HG03196 (cell line): ENCODE data around the gene FGD5.
"Not testable (repeated sequence)": the region's sequence is repeated elsewhere in the genome, so short reads cannot be mapped to it uniquely, and the experiment has no call there.

ENCODE experiments used
- ATAC-seq: cut with Tn5 transposase; IDR thresholded peaks from one replicate; pipeline ENCODE4 v1.9.1; 2021; ENCODE audit not compliant: unreplicated experiment

FGD5 gene

DNA sequence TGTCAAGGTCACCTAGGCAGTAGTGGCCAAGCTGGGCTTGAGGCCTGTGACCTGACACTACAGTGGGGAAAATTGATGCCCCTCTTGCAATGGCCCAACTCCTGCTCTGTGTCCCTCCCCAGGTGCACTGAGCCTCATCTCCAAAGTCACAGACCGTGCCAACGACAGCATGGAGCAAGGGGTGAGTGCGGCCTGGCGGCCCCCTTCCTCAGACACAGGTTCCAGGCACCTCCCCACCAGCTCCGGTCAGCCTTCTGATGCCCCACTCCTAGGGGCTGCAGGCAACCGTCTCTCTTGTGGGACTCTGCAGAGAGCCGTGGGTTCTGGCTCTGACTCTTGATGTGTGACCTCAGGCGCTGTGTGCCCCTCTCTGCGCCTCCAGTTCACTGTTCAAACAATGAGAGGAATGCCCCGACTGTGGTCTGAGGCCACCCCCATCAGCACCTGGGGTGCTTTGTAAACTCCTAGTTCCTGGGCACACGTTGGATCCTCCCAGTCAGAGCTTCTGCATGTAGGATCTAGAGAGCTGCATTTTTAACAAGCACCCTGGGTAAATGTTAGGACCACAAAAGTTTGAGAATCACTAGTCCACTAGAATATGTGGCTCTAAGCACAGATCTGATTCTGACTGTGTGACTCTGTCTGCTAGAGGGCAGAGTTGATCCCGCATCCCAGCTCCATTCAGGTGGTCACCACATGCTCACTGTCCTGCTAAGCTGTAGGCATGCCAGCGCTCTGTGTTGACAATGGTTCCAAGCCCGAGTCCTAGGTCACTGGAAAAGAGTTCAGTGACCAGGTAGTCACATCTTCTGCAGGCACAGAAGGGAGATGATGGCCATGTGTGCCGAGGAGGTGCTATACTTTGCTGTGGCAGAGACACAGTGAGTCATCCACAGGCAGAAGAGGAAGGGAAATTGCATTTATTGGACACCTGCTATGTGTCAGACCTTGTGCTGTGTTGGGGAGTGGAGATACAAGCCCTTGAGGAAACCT, 82.4 kb downstream of the FGD5 start:
- no peak for ATAC-seq

GRCh38 chr3:14902719-14903118, 84.0 kb downstream of the FGD5 start:
- no peak for ATAC-seq

- ATAC-seq: not testable (repeated sequence)
Measured at GRCh38 chr3:14903501-14903900, 84.7 kb downstream of the FGD5 start.

DNA sequence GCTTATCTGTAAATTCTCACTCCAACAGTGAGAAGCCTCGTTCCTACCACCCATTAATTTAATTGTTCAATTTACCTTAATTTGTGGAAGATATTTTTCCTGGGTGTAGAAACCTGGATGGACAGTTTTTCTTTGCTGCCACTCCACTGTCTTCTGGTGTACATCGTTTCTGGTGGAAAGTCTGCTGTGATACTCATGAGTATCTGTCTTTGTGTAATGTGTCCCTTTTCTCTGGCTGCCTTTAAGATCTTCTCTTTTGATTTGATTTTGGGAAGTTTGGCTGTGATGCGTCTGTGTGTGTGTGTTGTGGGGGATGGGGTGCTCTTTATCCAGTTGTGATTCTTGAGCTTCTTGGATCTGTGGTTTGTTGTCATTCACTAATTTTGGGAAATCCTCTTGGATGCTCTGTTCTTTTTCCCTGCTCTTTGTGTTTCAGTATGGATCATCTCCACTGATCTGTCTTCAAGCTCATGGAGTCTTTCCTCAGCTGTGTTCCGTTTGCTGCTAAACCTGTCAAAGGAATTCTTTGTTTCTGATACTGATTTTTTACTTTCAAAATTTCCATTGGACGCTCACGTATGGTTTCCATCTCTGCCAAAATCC, 86.4 kb downstream of the FGD5 start:
- no peak for ATAC-seq

GRCh38 chr3:14906355-14906971, 87.7 kb downstream of the FGD5 start:
- no peak for ATAC-seq

GRCh38 chr3:14907043-14907966, 88.5 kb downstream of the FGD5 start:
- ATAC-seq: no peak

DNA sequence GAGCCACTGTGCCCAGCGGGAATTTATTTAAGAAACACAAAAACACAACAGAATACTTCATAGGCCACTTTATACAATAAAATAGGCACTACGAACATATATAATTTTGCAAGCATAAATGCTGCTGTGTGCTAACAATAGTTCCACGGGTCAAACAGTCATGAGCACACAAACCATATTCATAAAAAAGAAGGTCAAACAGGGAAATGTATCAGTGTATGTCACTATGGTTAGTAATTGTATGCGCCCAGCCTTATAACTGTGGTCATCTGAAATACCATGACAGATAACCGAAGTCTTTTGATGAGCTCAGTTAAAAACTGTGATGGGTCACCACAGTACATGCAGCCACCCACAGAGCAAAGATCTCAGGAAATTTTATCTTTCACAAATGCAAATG, 90.5 kb downstream of the FGD5 start:
- no peak for ATAC-seq

GRCh38 chr3:14911651-14912050, 92.9 kb downstream of the FGD5 start:
- ATAC-seq: no peak

GRCh38 chr3:14913071-14913925, 94.5 kb downstream of the FGD5 start:
- no peak for ATAC-seq

- ATAC-seq: no peak
Measured at GRCh38 chr3:14913926-14914778, 95.4 kb downstream of the FGD5 start.

DNA sequence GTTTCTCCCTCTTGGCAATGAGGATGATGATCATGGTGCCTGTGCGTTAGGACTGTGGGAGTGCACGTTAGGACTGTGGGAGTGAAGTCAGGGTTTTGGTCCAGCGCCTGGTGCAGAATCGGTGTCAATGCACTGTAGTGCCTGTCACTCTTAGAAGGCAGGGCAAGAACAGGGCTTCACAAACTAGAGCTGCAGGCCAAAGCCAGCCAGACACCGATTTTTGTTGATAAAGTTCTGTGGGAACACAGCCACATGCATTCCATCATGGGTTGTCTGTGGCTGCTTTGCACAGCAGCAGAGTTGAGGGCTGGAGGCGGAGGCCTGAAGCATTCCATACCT, 96.0 kb downstream of the FGD5 start:
- no peak for ATAC-seq

GRCh38 chr3:14915636-14916222, 97.0 kb downstream of the FGD5 start:
- ATAC-seq: no peak

- ATAC-seq: no peak
Measured at GRCh38 chr3:14918356-14918860, 99.6 kb downstream of the FGD5 start.

- ATAC-seq: no peak
Measured at GRCh38 chr3:14920536-14920935, 101.8 kb downstream of the FGD5 start.

DNA sequence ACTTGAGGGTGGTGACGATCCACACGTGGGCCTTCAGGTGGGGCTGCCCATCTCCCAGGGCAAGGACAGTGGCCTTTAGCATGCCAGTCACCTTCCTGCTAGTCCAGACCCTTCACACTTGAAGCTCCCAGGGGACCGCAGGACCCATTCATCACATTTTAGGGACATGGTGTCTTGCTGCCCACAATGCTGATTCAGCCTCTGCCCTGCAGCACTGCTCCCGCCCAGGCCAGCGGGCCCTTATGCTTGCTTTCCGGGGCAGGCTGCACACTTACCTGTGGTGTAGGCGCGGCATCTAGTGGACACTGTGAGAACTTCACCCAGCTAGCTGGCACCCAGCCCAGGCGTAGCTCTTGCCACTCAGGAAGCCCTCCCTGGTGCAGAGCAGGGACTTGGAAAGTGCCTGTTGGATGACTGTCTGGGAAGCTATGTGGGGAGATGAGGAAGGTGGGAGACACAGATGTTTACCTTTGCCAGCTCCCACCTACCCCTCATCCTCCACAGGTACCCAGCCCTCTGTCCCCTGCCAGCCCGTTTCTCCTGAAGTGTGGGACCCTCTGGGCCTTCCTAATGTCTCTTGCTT, 102.4 kb downstream of the FGD5 start:
- peak; percentile 70 for ATAC-seq

- ATAC-seq: no peak
Measured at GRCh38 chr3:14921811-14922705, 103.3 kb downstream of the FGD5 start.

DNA sequence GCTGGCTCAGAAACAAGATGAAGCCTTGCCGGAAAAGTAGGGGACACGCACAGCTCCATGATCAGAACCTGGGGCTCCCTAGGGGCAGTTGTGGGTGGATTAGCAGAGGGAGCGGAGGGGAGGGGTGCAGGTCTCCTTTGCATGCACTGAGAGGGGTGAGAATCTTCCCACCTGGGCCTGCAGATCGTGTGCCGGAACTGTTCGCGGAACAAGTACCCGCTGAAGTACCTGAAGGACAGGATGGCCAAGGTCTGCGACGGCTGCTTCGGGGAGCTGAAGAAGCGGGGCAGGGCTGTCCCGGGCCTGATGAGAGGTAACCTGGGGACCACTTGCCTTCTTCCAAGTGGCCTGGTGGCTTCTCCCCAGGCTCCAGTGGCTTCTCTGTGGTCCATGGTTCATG, 104.1 kb downstream of the FGD5 start:
- ATAC-seq: no peak
